Activated CD4-positive, CD25-positive, alpha-beta regulatory T cell treated with anti-CD3 and anti-CD28 coated beads, Interleukin-2, amount 50 U/mL, for 16 hours (primary cell): Measurements from ENCODE around the gene RNF138.
"Not testable (repeated sequence)": the region's sequence is repeated elsewhere in the genome, so short reads cannot be mapped to it uniquely, and the experiment has no call there.

Experiments used
- DNase-seq: peaks from one replicate; pipeline ENCODE4 v3.0.0-alpha.2; 2020; ENCODE audit warnings: low read depth, low spot score

Gene RNF138

DNA sequence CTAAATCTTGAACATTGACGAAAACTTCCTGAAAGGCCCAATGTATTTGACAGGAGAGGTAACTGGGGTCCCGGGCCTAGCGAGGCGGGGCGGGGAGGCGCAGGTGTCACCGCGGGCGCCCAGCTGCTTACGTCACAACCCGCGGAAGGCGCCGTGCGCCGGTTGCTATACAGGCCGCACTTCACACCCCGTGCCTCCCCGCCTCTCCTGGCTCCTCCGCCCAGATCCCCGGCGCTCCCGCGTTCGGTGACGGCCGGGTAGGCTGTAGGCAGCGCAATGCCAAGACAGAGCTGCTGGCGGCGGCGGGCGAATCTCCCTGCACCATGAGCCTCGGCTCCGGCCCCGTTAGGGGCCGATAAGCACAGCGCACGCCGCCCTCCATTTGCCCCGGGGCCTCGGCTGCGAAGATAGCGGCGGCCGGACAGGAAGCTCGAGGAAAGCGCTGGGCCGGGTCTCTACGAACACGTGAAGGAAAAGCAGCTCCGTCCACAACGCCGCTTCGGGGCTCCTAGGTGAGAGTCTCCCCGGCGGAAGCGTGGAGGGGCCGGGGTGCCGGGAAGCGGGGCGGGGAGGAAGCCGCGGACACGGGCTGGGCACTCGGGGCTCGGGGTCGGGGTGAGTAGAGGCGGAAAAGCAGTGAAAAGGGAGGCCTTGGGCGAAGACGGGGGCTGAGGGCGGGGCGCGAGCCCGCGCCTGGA lies at the start of gene RNF138:
RNF138 (plus strand) TSS at position 151 of the 698 bp plus-strand sequence. CDS start 903 bp downstream, outside the sequence.
- peak; percentile 64 for DNase-seq

DNA sequence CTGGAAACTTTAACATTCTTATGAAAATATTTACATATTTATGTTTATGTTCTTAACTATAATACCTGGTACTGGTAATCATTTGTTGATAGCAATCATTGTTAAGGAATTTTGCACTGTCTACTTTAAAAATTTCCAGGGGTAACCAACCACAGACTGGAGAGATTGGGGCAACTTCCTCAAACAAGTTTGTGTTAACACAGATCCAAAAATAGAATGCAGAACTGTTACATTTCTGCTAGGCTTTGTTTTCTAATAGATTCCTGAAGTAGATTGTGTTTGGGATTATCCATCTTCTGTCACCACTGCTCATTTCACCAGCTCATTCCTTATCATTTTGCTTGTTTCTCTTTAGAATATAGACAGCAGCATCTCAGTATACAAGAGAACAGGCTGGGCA lies 49.3 kb upstream of the RNF138 start:
- DNase-seq, result no peak

DNA sequence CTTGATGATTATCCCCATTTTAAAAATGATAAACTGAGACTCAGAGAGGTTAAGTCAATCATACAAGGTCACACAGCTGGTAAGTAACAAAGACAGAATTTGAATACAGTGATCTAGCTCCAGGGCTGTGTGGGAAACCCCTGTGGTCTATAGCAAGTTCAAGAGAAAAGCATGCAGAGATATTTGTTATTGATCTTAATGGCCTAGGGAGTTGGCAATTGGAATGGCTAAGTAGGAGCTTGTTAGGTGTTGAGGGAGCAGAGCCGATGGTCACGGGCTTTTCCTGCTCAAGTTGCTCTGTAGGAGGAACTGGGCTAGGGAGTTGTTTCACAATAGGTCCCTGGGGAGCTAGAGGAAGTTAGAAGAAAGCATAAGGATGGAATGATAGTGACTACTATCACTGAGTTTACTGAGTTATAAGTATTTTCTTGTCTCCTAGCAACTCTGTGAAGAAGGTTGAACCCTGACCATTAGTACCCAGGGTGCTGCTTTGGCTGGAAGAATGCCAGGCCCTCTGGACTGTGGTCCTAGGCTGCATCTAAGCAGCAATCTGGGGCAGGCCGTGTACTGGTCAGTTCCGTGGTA lies 43.1 kb upstream of the RNF138 start:
- DNase-seq, result no peak

GRCh38 chr18:32049393-32050171 lies 42.1 kb upstream of the RNF138 start:
- no peak for DNase-seq

- no peak for DNase-seq
Measured at GRCh38 chr18:32056613-32057358, 34.9 kb upstream of the RNF138 start.

- no peak for DNase-seq
Measured at GRCh38 chr18:32057624-32058165, 34.0 kb upstream of the RNF138 start.

- no peak for DNase-seq
Measured at GRCh38 chr18:32060026-32060425, 31.6 kb upstream of the RNF138 start.

GRCh38 chr18:32067375-32068167 lies 24.1 kb upstream of the RNF138 start:
- DNase-seq, result no peak

DNA sequence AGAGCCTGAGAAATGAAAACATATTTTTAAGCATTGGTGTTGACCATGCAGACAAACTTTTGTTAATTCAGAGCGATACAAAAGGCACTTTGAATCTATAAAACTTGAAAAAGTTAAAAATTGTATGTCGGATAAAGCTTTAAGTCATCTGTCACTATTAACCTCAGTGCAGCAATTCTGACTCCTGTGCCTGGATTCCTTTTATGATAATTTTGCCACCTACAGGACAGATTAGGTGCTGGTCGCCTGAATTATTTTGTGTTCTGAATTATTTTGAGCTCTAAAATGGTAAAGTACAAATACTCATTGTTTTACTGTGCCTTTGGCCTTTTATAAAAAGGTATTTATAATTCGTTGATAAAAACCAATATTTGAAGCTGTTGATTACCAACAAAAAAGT lies 19.4 kb upstream of the RNF138 start:
- no peak for DNase-seq

DNA sequence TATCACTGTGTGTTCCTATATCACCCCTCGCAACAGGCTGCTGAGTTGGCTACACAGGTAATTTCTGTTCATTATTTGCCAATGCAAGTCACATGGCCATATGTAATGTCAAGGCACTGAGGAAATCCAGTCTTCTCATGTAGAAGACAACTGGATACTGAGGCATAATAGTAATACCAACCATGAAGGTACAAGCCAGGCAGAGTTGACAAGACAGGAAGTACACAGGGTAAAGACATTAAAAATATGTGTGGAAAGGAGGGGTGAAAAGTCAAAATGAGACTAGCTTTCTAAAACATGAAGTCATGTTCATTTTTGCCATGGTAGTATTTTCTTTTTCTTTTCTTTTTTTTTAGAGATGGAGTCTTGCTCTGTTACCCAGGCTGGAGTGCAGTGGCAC lies 17.5 kb upstream of the RNF138 start:
- DNase-seq, result no peak

- DNase-seq, result no peak
Measured at GRCh38 chr18:32078845-32079244, 12.8 kb upstream of the RNF138 start.

- DNase-seq, result no peak
Measured at GRCh38 chr18:32081881-32082280, 9.8 kb upstream of the RNF138 start.

DNA sequence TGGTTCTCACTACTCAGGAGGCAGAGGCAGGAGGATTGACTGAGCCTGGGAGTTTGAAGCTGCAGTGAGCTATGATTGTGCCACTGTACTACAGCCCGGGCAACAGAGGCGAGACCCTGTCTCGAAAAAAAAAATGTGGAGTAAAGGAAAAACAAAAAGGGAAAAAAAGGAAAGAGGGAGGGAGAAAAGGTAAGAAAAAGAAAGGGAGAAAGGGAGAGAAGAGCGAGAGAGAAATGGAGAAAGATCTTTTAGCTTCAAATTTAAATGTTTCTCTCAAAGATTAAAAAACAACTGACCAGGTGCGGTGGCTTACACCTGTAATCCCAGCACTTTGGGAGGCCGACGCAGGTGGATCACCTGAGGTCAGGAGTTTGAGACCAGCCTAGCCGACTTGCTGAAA lies 7.9 kb upstream of the RNF138 start:
- no peak for DNase-seq

DNA sequence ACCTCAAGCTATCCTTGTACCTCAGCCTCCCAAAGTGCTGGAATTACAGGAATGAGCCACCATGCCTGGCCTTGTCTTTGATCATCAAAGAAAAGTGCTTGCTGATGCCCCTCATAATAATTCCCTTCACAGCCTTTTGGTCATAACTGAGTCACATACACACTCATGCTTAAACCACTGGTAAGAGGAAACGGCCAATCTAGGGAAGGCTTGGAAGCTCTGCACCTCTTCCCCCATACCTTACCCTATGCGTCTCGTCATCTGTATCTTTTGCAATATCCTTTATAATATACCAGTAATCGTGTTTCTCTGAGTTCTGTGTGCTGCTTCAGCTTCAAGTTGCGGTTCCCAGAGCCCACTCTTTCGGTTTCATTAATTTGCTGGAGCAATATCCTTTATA lies 4.8 kb upstream of the RNF138 start:
- DNase-seq, result no peak

DNA sequence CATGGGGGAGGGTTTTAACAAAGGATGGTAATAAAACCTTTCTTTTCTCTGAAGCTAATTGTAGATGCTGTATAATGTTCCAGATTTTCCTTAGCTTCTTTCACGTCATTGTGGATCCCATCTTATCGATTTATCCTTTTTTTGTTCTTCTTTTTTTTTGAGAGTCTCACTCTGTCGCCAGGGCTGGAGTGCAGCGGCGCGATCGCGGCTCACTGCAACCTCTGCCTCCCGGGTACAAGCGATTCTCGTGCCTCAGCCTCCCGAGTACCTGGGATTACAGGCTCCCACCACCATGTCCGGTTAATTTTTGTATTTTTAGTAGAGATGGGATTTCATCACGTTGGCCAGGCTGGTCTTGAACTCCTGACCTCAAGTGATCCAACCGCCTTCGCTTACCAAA lies 843 bp upstream of the RNF138 start:
- not testable (repeated sequence) for DNase-seq

- no peak for DNase-seq
Measured at GRCh38 chr18:32091325-32091723, 350 bp upstream of the RNF138 start.

DNA sequence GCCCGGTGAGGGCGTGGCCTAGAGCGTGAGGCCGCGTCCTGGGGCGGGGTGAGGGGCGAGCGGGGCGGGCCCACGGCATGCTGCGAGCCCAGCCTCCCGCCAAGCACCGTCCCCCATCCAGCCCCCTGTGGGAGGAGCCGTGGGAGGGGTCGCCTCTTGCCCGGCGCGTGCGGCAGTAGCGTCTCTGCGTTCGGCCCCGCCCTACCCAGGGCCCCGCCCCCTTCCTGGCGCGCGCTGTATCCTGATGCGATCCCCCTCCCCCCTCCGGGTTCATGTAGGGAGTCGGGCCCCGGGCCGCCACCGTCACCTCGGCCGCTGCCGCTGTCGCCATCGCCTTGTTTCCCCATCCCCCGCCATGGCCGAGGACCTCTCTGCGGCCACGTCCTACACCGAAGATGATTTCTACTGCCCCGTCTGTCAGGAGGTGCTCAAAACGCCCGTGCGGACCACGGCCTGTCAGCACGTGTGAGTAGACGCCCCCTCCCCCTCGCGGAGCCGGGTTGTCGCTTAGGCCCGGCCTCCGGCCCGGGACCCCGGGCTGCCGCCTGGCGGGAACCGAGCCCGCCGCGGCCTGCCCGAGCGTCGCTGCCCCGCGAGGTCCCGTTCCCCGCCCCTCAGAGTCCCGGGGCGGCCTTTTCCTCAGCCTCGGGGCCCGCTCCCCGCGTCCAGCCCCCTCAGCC lies 888 bp downstream of the RNF138 start:
- DNase-seq, result peak; percentile 97

DNA sequence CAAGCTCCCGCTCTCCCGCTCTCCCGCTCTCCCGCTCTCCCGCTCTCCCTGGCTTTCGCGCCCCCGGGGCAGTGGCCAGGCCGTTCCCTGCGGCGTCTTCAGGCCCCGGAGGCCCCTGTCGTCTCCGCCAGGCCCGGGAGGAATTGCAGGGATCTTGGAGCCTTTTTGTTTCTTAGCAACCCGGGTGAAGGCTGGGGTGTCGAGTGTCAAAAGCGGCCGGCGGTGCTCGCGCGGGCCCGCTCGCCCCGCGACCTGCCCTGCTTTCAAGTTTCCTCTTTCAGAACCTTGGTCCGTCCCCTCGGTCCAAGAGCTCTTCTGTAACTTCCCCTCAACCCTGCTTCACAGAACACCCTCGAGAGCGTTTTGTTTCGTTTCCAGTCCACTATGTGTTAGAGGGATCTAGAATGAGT lies 1.4 kb downstream of the RNF138 start:
- DNase-seq, result no peak

- DNase-seq, result no peak
Measured at GRCh38 chr18:32093523-32093922, 1.8 kb downstream of the RNF138 start.

- no peak for DNase-seq
Measured at GRCh38 chr18:32095192-32095899, 3.7 kb downstream of the RNF138 start.
